SK-N-MC (cell line): ENCODE measurements around the gene CYB5D1.

Source experiments
- EZH2 ChIP-seq: fragments of 200-600 bp; sonication (generic); IDR thresholded peaks from one replicate; pipeline ENCODE4 v1.6.1; 2017; ENCODE audit warnings: antibody characterized with exemption
- POLR2AphosphoS5 ChIP-seq: IDR thresholded peaks from 2 replicates; pipeline ENCODE4 v1.6.1; 2012; ENCODE audit warnings: mild to moderate bottlenecking, low read depth, low read length, borderline replicate concordance

DNA sequence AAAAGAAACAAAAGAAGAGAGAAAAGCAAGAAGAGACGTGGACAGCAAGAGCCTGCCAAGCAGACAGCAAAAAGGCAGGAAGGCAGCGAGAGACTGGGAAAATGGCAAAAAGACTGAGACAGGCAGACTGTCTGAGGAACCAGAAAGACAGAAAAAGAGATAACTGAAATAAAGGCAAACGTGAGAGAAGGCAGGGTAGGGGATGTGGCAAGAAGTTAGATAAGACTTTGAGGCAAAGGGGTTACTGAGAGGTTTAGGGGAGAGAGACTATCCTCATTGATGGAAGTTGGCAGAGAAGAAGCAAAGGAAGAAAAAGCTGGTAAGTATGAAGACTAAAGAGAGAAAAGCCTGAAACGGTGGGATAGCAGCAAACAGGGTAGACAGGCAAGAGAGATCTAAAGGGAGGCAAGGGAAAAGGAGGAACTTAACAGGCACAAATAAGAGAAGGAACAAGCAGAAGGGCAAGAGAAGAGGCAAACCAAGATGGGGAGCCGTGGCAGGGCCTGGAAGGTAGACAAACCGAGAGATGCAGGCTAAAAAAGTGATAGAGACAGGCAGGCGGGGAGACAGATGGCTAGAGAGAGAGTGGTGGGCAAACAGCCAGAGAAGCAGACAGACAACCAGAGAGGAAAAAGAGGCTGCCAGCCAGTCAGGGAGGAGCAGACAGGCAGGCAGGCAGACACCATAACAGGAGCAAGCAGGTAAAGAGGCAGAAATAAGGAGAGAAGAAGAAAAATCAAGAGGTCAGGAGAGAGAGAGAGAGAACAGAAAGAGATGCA lies 23.7 kb downstream of the CYB5D1 start:
- TF ChIP-seq POLR2AphosphoS5 (no peak), EZH2 (no peak)
